Measurements from ENCODE around the gene PIGU.
"Not testable (repeated sequence)": the region's sequence is repeated elsewhere in the genome, so short reads cannot be mapped to it uniquely, and the experiment has no call there.

PIGU gene

GRCh38 chr20:34622821-34623451, 54.0 kb downstream of the PIGU start:
- DNase-seq (ENCODE audit: low spot score) = no peak

DNA sequence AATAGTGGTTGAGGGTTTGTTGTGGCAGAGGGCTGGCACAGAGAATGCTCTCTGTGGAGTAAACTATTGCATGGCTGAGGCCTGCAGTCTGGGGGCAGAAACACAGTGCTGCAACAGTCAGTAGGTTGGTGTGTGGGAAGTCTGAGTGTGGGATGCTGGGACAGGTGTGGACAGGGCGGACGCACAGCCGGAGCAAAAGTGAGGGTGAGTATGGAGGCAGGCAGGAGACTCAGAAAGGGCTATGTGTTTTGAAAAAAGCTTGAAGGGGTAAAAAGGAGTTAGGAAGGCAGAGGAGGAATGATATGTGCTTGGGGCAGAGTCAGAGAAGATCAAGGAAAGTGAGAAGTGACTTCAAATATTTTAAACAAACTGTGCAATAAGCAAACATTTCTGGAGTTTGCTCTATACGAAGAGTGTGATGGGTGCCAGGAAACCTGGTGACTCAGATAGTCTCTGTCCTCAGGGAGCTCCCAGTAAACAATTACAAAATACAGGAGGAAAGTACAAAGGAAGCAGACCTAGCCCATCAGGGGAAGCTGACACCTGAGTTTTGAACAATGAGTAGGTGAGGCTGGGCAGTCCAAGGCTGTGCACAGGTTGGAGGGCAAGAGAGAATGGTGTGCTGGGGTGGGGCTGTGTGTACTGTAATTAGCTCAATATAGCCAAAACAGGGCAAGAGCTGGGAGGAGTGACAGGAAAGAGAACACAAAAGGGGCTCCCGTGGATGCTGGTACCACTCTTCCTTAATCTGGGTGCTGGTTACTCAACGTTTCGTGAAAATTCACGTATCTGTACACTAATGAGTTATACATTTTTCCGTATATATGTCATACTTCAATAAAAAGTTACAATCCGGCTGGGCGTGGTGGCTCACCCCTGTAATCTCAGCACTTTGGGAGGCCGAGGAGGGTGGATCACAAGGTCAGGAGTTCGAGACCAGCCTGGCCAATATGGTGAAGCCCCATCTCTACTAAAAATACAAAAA, 55.2 kb downstream of the PIGU start:
- no peak for FAIRE-seq

More at GRCh38 chr20:34622821-34623451, 54.0 kb downstream of the PIGU start:
- no peak for FAIRE-seq

GRCh38 chr20:34621036-34621343, 55.9 kb downstream of the PIGU start:
- FAIRE-seq (no peak), DNase-seq (ENCODE audit: low spot score) (no peak)

More for the DNA sequence above, 55.2 kb downstream of the PIGU start:
- DNase-seq (ENCODE audit: low spot score) = no peak

- no peak for FAIRE-seq
- no peak for DNase-seq (ENCODE audit: low spot score)
These were observed 58.2 kb downstream of the PIGU start for GRCh38 chr20:34618676-34619075.

DNA sequence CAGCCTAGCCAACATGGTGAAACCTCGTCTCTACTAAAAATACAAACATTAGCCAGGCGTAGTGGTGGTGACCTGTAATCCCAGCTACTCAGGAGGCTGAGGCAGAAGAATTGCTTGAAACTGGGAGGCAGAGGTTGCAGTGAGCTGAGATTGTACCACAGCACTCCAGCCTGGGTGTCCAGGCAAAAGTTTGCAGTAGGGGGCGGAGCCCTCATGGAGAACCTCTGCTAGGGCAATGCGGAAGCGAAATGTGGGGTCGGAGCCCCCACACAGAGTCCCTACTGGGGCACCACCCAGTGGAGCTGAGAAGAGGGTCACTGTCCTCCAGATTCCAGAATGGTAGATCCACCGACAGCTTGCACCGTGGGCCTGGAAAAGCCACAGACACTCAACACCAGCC, 60.0 kb downstream of the PIGU start:
- not testable (repeated sequence) for DNase-seq (ENCODE audit: low spot score); FAIRE-seq

- no peak for DNase-seq (ENCODE audit: low spot score)
- FAIRE-seq = no peak
These were observed 61.4 kb downstream of the PIGU start for GRCh38 chr20:34615477-34615876.

DNA sequence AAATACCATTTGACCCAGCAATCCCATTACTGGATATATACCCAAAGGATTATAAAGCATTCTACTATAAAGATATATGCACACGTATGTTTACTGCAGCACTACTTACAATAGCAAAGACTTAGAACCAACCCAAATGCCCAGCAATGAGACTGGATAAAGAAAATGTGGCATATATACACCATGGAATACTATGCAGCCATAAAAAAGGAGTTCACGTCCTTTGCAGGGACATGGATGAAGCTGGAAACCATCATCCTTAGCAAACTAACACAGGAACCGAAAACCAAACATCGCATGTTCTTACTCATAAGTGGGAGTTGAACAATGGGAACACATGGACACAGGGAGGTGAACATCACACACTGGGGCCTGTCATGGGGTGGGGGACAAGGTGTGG, 64.9 kb downstream of the PIGU start:
- not testable (repeated sequence) for FAIRE-seq; DNase-seq (ENCODE audit: low spot score)

DNA sequence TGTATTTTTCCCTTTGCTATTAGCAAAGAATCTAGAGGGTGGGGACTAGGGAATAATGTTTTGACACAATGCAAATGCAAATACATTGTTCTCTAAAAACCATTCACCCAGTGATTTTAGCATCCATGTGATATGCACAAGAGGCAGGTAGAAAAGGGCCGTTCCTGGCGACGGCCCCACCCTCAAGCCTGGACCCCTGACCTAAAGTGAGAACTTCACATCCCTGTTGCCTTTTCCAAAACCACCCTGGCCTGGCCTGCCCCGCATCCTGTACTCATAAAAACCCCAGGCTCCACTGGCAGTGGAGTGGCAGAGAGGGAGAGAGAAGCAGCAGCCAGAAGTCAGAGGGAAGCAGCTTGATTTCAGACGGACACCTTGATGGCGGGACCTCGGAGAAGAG, 69.8 kb downstream of the PIGU start:
- FAIRE-seq (no peak), DNase-seq (ENCODE audit: low spot score) (no peak)

DNA sequence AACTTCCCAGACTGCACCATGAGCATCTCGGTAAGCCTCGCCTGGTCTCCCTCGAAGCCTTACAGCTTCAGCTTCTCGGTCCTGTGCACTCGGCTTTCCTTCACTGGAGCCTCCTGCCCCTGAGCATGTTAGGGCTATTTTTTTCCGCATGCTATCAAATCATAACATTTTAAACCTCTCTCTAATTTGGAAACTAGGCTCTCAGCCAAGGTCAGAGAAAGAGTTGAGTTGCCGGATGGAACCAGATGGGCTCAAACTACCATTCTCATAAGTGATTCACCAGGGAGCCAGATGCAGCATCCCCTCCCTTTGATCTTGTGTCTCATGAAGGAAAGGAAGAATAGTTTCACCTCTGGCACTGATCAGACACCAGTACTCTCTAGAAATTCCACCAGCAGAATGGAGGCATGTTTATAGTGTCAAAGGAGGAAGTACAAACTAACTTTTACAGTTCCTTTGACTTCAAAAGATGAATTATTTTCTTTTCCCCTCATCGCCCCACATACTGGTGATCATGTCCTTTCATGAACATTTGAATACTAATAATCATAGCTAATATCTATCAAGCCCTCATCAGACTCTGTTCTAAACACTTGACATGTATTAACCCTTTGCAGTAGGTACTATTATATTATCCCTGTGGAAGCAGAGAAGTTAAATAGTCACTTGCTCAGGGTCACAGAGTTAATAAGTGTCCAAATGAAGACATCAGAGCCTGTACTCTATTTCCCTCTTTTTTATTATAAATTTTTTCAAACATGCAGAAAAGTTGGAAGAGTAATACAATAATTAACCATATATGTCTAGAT, 71.7 kb downstream of the PIGU start:
- no peak for FAIRE-seq
- DNase-seq (ENCODE audit: low spot score) = no peak

DNA sequence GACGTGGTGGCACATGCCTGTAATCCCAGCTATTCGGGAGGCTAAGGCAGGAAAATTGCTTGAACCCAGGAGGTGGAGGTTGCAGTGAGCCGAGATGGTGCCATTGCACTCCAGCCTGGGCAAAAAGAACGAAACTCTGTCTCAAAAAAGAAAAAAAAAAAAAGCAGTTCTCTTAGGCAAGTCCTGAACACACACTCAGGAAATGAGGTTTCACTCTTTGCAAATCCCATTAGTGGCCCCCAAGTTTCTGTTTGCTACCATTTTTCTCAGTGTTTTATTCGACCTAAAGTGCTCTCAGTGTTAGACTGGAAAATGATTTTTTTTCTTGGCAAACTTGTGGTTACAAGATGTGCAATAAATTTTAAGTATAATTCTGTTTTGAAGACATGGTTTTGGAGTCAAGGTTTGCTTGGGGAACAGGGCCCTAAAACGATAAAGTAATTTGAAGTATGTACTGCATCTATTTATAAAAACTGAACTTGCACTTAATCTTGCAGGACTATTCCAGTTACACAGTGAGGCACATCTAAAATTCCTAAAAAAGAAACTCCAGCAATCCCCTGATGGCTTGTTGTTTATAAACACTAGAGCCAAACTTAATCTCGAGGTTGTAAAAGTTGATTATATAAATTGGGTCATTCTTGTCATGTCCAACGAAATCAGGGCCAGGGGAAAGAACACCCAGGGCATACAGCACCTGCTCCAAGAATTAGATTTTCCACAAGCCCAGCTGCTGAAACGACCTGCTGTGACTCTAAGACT, 75.8 kb downstream of the PIGU start:
- FAIRE-seq (no peak), DNase-seq (ENCODE audit: low spot score) (no peak)

- no peak for FAIRE-seq
- no peak for DNase-seq (ENCODE audit: low spot score)
These were observed 81.3 kb downstream of the PIGU start for GRCh38 chr20:34595377-34596184.

GRCh38 chr20:34586488-34587163, 90.3 kb downstream of the PIGU start:
- FAIRE-seq = no peak
- no peak for DNase-seq (ENCODE audit: low spot score)

DNA sequence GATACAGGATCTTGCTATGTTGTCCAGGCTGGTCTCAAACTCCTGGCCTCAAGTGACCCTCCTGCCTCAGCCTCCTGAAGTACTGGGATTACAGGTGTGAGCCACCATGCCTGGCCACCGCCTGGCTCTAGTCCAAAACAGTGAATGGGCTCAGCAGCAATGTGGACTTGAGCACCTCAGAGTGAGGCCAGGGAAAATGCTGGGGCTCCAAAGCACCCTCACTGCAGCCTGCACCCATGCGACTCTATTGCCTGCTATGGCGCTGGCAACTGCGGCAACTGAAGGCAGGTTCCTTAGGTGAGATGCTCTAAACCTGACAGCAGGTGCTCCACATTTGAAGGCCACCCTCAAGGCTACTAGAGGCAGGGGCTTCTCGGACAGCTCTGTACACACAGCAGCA, 91.9 kb downstream of the PIGU start:
- FAIRE-seq = no peak
- no peak for DNase-seq (ENCODE audit: low spot score)

- FAIRE-seq = no peak
- no peak for DNase-seq (ENCODE audit: low spot score)
These were observed 93.3 kb downstream of the PIGU start for GRCh38 chr20:34583544-34583943.

DNA sequence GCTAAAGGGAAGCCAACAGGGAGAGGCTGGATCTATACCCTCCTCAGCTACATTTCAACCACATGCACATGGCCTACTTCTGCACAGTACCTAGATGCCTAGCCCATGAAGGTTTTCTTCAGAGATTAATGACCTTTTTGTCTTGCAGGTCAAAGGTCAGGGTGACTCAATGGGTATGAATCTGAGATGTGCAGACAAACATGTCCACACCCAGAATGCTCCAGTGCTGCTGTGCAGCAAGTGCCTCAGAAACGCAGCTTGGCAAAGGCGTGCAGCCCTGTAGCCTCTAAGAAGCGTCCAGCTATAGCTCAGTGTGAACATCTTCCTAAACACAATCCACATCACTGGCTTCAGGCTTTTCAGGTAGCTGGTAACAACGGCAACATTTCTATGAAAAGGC, 94.0 kb downstream of the PIGU start:
- DNase-seq (ENCODE audit: low spot score) (peak; percentile 27), FAIRE-seq (no peak)

DNA sequence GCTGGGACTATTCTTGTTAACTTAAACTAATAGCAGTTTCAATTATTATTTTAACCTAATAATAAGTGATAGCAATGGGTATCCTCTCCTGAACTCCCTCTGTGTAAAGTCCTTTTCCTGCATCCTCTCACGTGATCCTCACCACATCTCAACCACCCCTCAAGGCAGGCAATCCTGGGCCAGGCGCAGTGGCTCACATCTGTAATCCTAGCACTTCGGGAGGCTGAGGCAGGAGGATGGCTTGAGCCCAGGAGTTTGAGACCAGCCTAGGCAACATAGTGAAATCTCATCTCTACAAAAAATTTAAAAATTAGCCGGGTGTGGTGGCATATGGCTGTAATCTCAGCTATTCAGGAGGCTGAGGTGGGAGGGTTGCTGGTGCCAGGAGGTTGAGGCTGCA, 94.7 kb downstream of the PIGU start:
- FAIRE-seq = no peak

GRCh38 chr20:34581341-34582184, 95.3 kb downstream of the PIGU start:
- FAIRE-seq = no peak
- DNase-seq (ENCODE audit: low spot score) = no peak

More for the DNA sequence above, 94.7 kb downstream of the PIGU start:
- DNase-seq (ENCODE audit: low spot score) = no peak

DNA sequence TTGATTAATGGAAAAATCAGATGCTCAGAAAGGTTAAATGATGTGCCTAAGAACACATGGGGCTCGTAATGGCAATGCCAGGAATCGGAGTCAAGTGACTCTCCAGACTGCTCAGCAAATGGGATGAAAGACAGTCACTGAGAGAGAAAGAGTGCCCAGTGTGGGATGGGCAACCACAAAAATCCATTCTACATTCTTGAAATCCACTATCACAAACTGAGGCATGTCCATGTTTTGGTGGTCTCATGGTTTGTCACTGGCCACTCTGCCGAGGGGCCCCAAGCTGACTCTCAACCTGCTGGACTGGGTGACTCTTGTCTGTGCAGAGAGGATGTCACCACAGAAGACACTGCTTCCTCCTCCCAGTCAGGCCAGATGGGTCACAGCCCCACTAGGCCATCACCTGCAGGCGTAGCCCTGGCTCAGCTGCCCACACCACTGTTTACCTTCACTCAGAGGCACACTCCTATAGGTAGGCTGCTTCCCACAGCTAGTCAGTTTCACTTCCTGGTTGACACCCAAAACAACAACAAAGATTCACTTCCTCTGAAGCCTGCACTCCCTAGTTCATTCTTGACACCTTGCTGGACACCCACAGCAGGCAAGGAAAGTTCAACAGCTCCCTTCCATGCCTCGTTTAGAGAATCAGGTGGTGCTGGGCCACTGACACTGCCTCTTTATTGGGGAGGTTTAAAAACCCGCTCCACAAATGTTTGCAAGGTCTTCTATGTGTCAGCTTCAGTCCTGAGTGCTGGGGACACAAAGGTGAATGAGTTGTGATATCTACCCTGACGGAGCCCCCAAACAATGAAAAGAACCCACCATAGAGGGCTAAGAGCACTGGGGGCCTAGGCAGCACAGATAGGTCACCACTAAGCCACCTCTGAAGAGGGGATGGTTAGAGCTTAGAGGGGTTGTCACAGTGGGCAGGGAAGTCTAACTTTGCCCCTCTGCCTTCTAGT, 96.6 kb downstream of the PIGU start:
- DNase-seq (ENCODE audit: low spot score) (no peak), FAIRE-seq (no peak)
